Measurements from ENCODE around the gene D2HGDH.
"Not testable (repeated sequence)": the region's sequence is repeated elsewhere in the genome, so short reads cannot be mapped to it uniquely, and the experiment has no call there.

The D2HGDH gene

GRCh38 chr2:241793385-241793784 lies 59.0 kb downstream of the D2HGDH start:
- TF ChIP-seq POLR2A (IDR thresholded peaks at IDR 0.05; ENCODE audit: low read depth, low read length) = no peak
- FAIRE-seq (no peak), DNase-seq (ENCODE audit: insufficient read length, low spot score) (no peak)

- FAIRE-seq = no peak
- no peak for DNase-seq (ENCODE audit: insufficient read length, low spot score)
- no peak for TF ChIP-seq POLR2A (IDR thresholded peaks at IDR 0.05; ENCODE audit: low read depth, low read length)
Observed at GRCh38 chr2:241794250-241794823, 59.9 kb downstream of the D2HGDH start.

GRCh38 chr2:241795021-241795999 lies 60.9 kb downstream of the D2HGDH start:
- no peak for TF ChIP-seq POLR2A (IDR thresholded peaks at IDR 0.05; ENCODE audit: low read depth, low read length)
- no peak for DNase-seq (ENCODE audit: insufficient read length, low spot score)
- no peak for FAIRE-seq

- TF ChIP-seq POLR2A (IDR thresholded peaks at IDR 0.05; ENCODE audit: low read depth, low read length) = no peak
- DNase-seq (ENCODE audit: insufficient read length, low spot score) (no peak), FAIRE-seq (no peak)
Observed at GRCh38 chr2:241796209-241796608, 61.8 kb downstream of the D2HGDH start.

- DNase-seq (ENCODE audit: insufficient read length, low spot score) = no peak
- no peak for TF ChIP-seq POLR2A (IDR thresholded peaks at IDR 0.05; ENCODE audit: low read depth, low read length)
Observed at GRCh38 chr2:241796610-241797138, 62.2 kb downstream of the D2HGDH start.

GRCh38 chr2:241797441-241798080 lies 63.1 kb downstream of the D2HGDH start:
- DNase-seq (ENCODE audit: insufficient read length, low spot score) (no peak), FAIRE-seq (no peak)
- TF ChIP-seq POLR2A (IDR thresholded peaks at IDR 0.05; ENCODE audit: low read depth, low read length) = no peak

More at GRCh38 chr2:241796610-241797138, 62.2 kb downstream of the D2HGDH start:
- no peak for FAIRE-seq

- DNase-seq (ENCODE audit: insufficient read length, low spot score) = no peak
Observed at GRCh38 chr2:241798081-241798630, 63.7 kb downstream of the D2HGDH start.

GRCh38 chr2:241798631-241799521 lies 64.4 kb downstream of the D2HGDH start:
- FAIRE-seq (no peak), DNase-seq (ENCODE audit: insufficient read length, low spot score) (no peak)
- no peak for TF ChIP-seq POLR2A (IDR thresholded peaks at IDR 0.05; ENCODE audit: low read depth, low read length)

More at GRCh38 chr2:241798081-241798630, 63.7 kb downstream of the D2HGDH start:
- no peak for FAIRE-seq
- TF ChIP-seq POLR2A (IDR thresholded peaks at IDR 0.05; ENCODE audit: low read depth, low read length) = no peak

GRCh38 chr2:241799522-241800197 lies 65.2 kb downstream of the D2HGDH start:
- DNase-seq (ENCODE audit: insufficient read length, low spot score) (no peak), FAIRE-seq (no peak)
- TF ChIP-seq POLR2A (IDR thresholded peaks at IDR 0.05; ENCODE audit: low read depth, low read length) = no peak

- FAIRE-seq; DNase-seq (ENCODE audit: insufficient read length, low spot score): not testable (repeated sequence)
Observed at GRCh38 chr2:241800198-241800903, 65.9 kb downstream of the D2HGDH start.

GRCh38 chr2:241801611-241802420 lies 67.4 kb downstream of the D2HGDH start:
- DNase-seq (ENCODE audit: insufficient read length, low spot score) (no peak), FAIRE-seq (no peak)
- TF ChIP-seq POLR2A (IDR thresholded peaks at IDR 0.05; ENCODE audit: low read depth, low read length) = no peak
